Measurements from ENCODE around the gene CAPN14. TPM values are rescaled to one million over a fixed set of nuclear protein-coding genes. Genes with fewer than 3 reads are reported as not detected.

The CAPN14 gene
- total RNA-seq, 1 donor from 2014 or later = 3.3 TPM

DNA sequence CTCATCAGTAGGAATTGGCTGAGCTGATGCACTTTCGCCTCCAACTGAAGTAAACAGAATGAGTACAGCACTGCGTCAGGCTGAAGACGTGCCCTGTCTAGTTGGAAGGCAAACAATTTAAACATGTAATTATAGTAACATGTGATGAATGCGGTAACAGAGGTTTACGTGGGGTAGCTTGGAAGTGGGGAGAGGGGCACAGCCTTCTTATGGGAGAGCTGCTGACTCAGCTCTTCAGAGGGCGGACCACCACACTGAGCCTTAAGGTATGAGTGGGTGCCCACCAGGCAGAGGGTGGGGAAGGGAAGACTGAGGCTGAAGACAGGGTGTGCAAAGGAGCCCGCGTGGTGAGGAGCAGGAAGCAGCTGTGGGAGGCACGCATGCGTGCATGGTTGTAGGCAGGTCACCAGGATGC lies 10.4 kb upstream of the CAPN14 start:
- ChIA-PET CTCF (interaction anchor here (1.0 kb wide), 1 partner anchor 60 kb away, joined by 3 read pairs; no protein-coding TSS in a partner anchor), POLR2A (interaction anchor here (1.1 kb wide), 1 partner anchor 29 kb away, joined by 3 read pairs; no protein-coding TSS in a partner anchor)
- Mint-ChIP-seq H3K9me3 (no peaks in the 10 kb centered on the region), H3K27ac (no peak overlapping the region), H3K4me1 (peaks cover 24% of the 10 kb centered on the region), H3K27me3 (no peaks in the 10 kb centered on the region), H3K4me3 (no peak overlapping the region), H3K36me3 (ENCODE audit: low read depth) (no peaks in the 10 kb centered on the region)
- DNase-seq = no peak
- ATAC-seq (ENCODE audit: low read depth) = no peak
- intact Hi-C loops (cut with micrococcal nuclease) = no loop called here
- TF ChIP-seq, protein P1, sequence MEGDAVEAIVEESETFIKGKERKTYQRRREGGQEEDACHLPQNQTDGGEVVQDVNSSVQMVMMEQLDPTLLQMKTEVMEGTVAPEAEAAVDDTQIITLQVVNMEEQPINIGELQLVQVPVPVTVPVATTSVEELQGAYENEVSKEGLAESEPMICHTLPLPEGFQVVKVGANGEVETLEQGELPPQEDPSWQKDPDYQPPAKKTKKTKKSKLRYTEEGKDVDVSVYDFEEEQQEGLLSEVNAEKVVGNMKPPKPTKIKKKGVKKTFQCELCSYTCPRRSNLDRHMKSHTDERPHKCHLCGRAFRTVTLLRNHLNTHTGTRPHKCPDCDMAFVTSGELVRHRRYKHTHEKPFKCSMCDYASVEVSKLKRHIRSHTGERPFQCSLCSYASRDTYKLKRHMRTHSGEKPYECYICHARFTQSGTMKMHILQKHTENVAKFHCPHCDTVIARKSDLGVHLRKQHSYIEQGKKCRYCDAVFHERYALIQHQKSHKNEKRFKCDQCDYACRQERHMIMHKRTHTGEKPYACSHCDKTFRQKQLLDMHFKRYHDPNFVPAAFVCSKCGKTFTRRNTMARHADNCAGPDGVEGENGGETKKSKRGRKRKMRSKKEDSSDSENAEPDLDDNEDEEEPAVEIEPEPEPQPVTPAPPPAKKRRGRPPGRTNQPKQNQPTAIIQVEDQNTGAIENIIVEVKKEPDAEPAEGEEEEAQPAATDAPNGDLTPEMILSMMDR (IDR thresholded peaks at IDR 0.05) = no peak

DNA sequence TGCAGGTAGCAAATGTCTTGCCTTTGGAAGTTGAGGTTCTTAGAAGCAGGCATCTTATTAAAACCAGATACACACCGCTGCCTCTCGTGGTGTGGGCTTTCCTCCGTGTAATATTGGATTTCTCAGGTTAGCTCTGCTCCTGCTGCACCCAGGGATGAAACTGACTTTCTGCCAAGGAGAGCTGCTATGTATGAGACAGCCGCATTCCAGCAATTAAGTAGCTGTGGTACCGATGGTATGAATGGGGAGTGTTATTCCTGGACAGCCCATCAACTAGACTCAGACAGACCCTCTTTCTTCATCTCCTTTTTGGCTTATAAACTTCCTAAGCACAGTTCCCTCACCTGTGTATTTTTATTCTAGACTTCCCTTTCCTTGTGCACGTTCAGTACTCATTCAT lies 9.8 kb upstream of the CAPN14 start:
- Mint-ChIP-seq H3K27me3 (no peaks in the 10 kb centered on the region), H3K4me3 (no peak overlapping the region), H3K27ac (no peak overlapping the region), H3K36me3 (ENCODE audit: low read depth) (no peaks in the 10 kb centered on the region), H3K9me3 (no peaks in the 10 kb centered on the region), H3K4me1 (peaks cover 29% of the 10 kb centered on the region)
- TF ChIP-seq, protein P1 (IDR thresholded peaks at IDR 0.05) = no peak
- POLR2A ChIA-PET = interaction anchor here (1.1 to 1.6 kb wide), 2 partner anchors 11 to 29 kb away, joined by 3 to 5 read pairs; no protein-coding TSS in a partner anchor
- CTCF ChIA-PET = no interaction called here
- no peak for ATAC-seq (ENCODE audit: low read depth)
- DNase-seq = no peak
- intact Hi-C loops (cut with micrococcal nuclease) = no loop called here

GRCh38 chr2:31226266-31226665 lies 9.0 kb upstream of the CAPN14 start:
- ChIA-PET CTCF (no interaction called here), POLR2A (interaction anchor here (1.6 kb wide), 1 partner anchor 11 kb away, joined by 5 read pairs; no protein-coding TSS in a partner anchor)
- no peak for ATAC-seq (ENCODE audit: low read depth)
- Mint-ChIP-seq H3K4me3 (no peak overlapping the region), H3K36me3 (ENCODE audit: low read depth) (no peaks in the 10 kb centered on the region), H3K4me1 (peaks cover 38% of the 10 kb centered on the region), H3K27me3 (no peaks in the 10 kb centered on the region), H3K9me3 (no peaks in the 10 kb centered on the region), H3K27ac (no peak overlapping the region)
- intact Hi-C loops (cut with micrococcal nuclease) = no loop called here
- DNase-seq = no peak
- TF ChIP-seq, protein P1 (IDR thresholded peaks at IDR 0.05) = no peak

DNA sequence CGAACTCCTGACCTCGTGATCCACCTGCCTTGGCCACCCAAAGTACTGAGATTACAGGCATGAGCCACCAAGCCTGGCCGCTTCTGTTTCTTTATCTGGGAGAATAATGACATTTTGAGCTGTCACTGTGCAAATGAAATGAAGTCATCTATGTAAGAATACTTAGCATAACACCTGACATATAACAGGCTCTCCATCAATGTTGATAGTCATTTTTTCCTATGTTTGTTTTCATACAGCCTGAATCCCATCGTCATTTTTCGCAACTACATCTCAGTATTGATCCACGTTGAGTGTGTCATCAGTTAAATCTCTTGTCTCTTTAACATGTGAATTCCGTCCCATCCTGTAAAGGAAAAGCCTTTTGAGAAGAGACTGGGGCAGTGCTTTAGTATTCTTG lies 6.4 kb upstream of the CAPN14 start:
- DNase-seq (no peak), ATAC-seq (ENCODE audit: low read depth) (no peak)
- Mint-ChIP-seq H3K27me3 (no peaks in the 10 kb centered on the region), H3K4me1 (peaks cover 63% of the 10 kb centered on the region), H3K9me3 (no peaks in the 10 kb centered on the region), H3K27ac (no peak overlapping the region), H3K4me3 (no peak overlapping the region), H3K36me3 (ENCODE audit: low read depth) (no peaks in the 10 kb centered on the region)
- ChIA-PET CTCF (interaction anchor here (2.0 kb wide), 1 partner anchor 54 kb away, joined by 5 read pairs; no protein-coding TSS in a partner anchor), POLR2A (interaction anchor here (1.7 to 1.8 kb wide), 2 partner anchors 10 kb away, joined by 4 to 11 read pairs; partner anchors contain the start of gene EHD3)
- TF ChIP-seq, protein P1 (IDR thresholded peaks at IDR 0.05) = no peak
- intact Hi-C loops (cut with micrococcal nuclease) = no loop called here

DNA sequence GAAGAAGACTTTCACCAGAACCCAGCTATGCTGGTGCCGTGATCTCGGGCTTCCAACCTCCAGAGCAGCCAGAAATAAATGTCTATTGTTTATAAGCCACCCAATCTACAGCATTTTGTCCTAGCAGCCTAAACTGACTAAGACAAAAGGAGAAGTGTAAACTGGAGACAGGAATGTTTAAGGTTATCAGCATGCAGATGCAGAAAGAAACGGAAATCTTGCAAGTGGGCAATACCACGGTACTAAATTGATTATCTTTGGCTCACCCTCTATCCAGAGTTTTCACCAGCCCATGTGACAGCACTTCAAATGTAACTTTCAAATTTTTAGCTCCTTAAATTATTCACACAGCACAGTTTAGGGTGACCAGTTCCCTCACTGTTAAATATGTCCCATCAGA lies 5.7 kb upstream of the CAPN14 start:
- no peaks in the 10 kb centered on the region for H3K9me3 Mint-ChIP-seq
- peaks cover 70% of the 10 kb centered on the region for H3K4me1 Mint-ChIP-seq
- H3K4me3 Mint-ChIP-seq = no peak overlapping the region
- DNase-seq (no peak), ATAC-seq (ENCODE audit: low read depth) (no peak)
- TF ChIP-seq, protein P1 (IDR thresholded peaks at IDR 0.05) = no peak
- H3K36me3 Mint-ChIP-seq (ENCODE audit: low read depth) = no peaks in the 10 kb centered on the region
- ChIA-PET CTCF (interaction anchor here (0.6 to 2.0 kb wide), 2 partner anchors 42 to 53 kb away, joined by 3 to 5 read pairs; no protein-coding TSS in a partner anchor), POLR2A (interaction anchor here (0.7 to 1.8 kb wide), 3 partner anchors 8 to 11 kb away, joined by 3 to 11 read pairs (median 4); partner anchors contain the start of gene EHD3)
- intact Hi-C loops (cut with micrococcal nuclease) = no loop called here
- peak overlapping the region; percentile 99 for H3K27ac Mint-ChIP-seq
- no peaks in the 10 kb centered on the region for H3K27me3 Mint-ChIP-seq

Measured in activated B cell treated with CpG ODN at 0.5 μM for 24 hours (primary cell).